Osteocyte (in vitro differentiated cells): ENCODE data around the gene KCNQ5. TPM values are rescaled to one million over a fixed set of nuclear protein-coding genes. Genes with fewer than 3 reads are reported as not detected.
A peak's percentile ranks its signal among the peaks of the same experiment; 100 is the strongest.
"Not testable (repeated sequence)": the region's sequence is repeated elsewhere in the genome, so short reads cannot be mapped to it uniquely, and the experiment has no call there.

Experiments used
- DNase-seq: peaks from one replicate; pipeline ENCODE4 v3.0.0; 2021; ENCODE audit warnings: mixed read lengths; ENCODE audit not compliant: unreplicated experiment; ENCODE audit errors: extremely low spot score
- H3K27ac Mint-ChIP-seq: one replicate; pipeline ENCODE4 v1.8.0; 2021; ENCODE audit warnings: mild to moderate bottlenecking, mixed read lengths; ENCODE audit not compliant: unreplicated experiment
- H3K27me3 Mint-ChIP-seq: one replicate; pipeline ENCODE4 v1.8.0; 2021; ENCODE audit warnings: mixed read lengths; ENCODE audit not compliant: unreplicated experiment
- H3K36me3 Mint-ChIP-seq: one replicate; pipeline ENCODE4 v1.8.0; 2021; ENCODE audit warnings: mixed read lengths; ENCODE audit not compliant: unreplicated experiment
- H3K4me1 Mint-ChIP-seq: one replicate; pipeline ENCODE4 v1.8.0; 2021; ENCODE audit warnings: mixed read lengths; ENCODE audit not compliant: unreplicated experiment
- H3K4me3 Mint-ChIP-seq: one replicate; pipeline ENCODE4 v1.8.0; 2021; ENCODE audit warnings: mild to moderate bottlenecking, moderate library complexity, mixed read lengths; ENCODE audit not compliant: unreplicated experiment
- H3K9me3 Mint-ChIP-seq: one replicate; pipeline ENCODE4 v1.8.0; 2021; ENCODE audit warnings: mixed read lengths; ENCODE audit not compliant: unreplicated experiment
- CTCF ChIP-seq: fragments of 200-600 bp; sonication (generic); IDR thresholded peaks from 2 replicates; pipeline ENCODE4 v1.5.0; 2021; ENCODE audit warnings: antibody characterized with exemption, mild to moderate bottlenecking, moderate library complexity
- total RNA-seq: library from RNA; stranded (reverse); gene quantifications from 2 replicates; pipeline ENCODE4 v1.2.1, GENCODE V29; 2021

Gene KCNQ5
- total RNA-seq, 1 donor from 2014 or later = 7.2 TPM

DNA sequence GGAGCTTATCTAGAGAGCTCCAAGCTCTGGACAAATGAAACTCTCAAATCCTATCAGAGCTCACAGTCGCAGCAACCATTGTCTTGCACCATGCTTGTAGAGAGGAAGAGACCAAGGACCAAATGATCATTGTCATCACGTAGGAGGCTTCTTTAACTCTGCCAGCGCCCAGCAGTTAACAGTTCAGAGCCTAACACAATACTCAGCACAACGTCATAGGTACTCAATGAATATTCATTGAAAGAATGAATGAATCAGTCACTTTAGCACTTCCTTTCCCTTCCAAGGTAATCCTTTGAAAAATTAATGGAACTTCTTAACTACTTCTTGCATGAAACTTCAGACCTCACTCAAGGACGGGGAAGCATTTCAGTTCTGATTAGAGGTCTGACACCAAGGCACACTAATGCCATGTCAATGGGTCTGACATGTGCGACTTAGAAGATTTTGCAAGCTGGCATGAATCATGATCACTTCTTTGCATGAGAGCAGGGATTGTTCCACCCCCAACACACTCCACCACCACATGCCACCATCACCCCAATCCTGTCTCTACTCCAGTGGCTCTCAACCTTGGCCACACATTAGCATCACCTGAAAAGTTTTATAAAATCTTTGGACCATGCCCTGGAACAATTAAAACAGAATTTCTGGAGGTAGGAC lies 558.3 kb downstream of the KCNQ5 start:
- no peaks in the 10 kb centered on the region for H3K27me3 Mint-ChIP-seq
- DNase-seq = no peak
- H3K4me1 Mint-ChIP-seq = peaks cover 6% of the 10 kb centered on the region
- no peaks in the 10 kb centered on the region for H3K36me3 Mint-ChIP-seq
- no peaks in the 10 kb centered on the region for H3K9me3 Mint-ChIP-seq
- TF ChIP-seq CTCF = no peak
- no peak overlapping the region for H3K27ac Mint-ChIP-seq
- peak overlapping the region; percentile 65 for H3K4me3 Mint-ChIP-seq

GRCh38 chr6:73180763-73181619 lies 559.1 kb downstream of the KCNQ5 start:
- Mint-ChIP-seq H3K9me3 (no peaks in the 10 kb centered on the region), H3K27me3 (no peaks in the 10 kb centered on the region), H3K4me3 (peak overlapping the region; percentile 65), H3K4me1 (peaks cover 6% of the 10 kb centered on the region), H3K27ac (peak overlapping the region; percentile 19), H3K36me3 (no peaks in the 10 kb centered on the region)
- peak; percentile 84 for TF ChIP-seq CTCF
- no peak for DNase-seq

DNA sequence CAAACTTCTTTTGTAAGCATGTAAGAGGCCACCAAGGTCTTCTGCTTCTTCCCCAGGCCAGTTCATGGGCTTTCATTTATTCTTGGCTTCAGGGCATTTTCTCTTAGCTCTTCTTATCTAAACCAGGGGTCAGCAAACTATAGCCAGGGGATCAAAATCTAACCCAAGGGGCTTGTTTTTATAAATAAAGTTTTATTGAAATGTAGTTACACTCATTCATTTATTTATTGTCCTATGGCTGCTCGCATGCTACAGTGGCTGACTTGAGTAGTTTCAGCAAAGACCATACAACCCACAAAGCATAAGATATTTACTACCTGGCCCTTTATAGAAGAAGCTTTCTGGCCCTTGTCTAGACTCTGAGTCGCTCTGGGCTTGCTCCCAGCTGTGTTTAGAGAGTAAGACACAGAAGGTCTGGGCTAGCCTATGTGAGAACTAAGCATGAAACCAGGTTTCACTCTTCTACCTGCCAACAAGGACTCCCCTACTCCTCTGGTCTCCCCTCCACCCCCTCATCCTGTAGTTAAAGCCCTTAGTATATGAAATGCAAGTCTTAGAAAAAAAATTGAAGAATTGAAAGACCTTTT lies 560.2 kb downstream of the KCNQ5 start:
- Mint-ChIP-seq H3K36me3 (no peaks in the 10 kb centered on the region), H3K27me3 (no peaks in the 10 kb centered on the region), H3K4me3 (no peak overlapping the region), H3K4me1 (peaks cover 6% of the 10 kb centered on the region), H3K9me3 (no peaks in the 10 kb centered on the region), H3K27ac (no peak overlapping the region)
- TF ChIP-seq CTCF = no peak
- DNase-seq = no peak

- not testable (repeated sequence) for H3K27me3 Mint-ChIP-seq
These were observed 571.4 kb downstream of the KCNQ5 start for GRCh38 chr6:73193302-73193701.

GRCh38 chr6:73194744-73195143 lies 572.9 kb downstream of the KCNQ5 start:
- no peak for DNase-seq
- no peaks in the 10 kb centered on the region for H3K36me3 Mint-ChIP-seq
- H3K9me3 Mint-ChIP-seq = no peaks in the 10 kb centered on the region
- no peaks in the 10 kb centered on the region for H3K27me3 Mint-ChIP-seq
- no peak overlapping the region for H3K27ac Mint-ChIP-seq
- TF ChIP-seq CTCF = no peak
- H3K4me1 Mint-ChIP-seq = no peaks in the 10 kb centered on the region
- no peak overlapping the region for H3K4me3 Mint-ChIP-seq

More at GRCh38 chr6:73193302-73193701, 571.4 kb downstream of the KCNQ5 start:
- not testable (repeated sequence) for H3K27ac Mint-ChIP-seq, H3K9me3 Mint-ChIP-seq, H3K4me3 Mint-ChIP-seq, H3K36me3 Mint-ChIP-seq, H3K4me1 Mint-ChIP-seq, DNase-seq
